GM23338 (cell line): ENCODE measurements around the gene FXYD6. TPM values are rescaled to one million over a fixed set of nuclear protein-coding genes. Genes with fewer than 3 reads are reported as not detected.

Source experiments
- ATAC-seq: fragments of 200-7000 bp; cut with Tn5 transposase; 3 replicates; pipeline ENCODE4 v1.9.1; 2020
- DNase-seq: peaks from one replicate; pipeline ENCODE4 v3.0.0-alpha.2; 2015; ENCODE audit warnings: low spot score
- H2AFZ ChIP-seq: fragments of 200-600 bp; sonication (generic); 2 replicates; pipeline ENCODE4 v1.8.0; 2016; ENCODE audit warnings: antibody characterized with exemption, mild to moderate bottlenecking, moderate library complexity
- H3F3A ChIP-seq: fragments of 200-600 bp; sonication (generic); replicated peaks from 2 replicates; pipeline ENCODE4 v1.8.0; 2017; ENCODE audit warnings: antibody characterized with exemption, mixed run types, low read depth
- H3K27ac ChIP-seq: fragments of 200-600 bp; sonication (generic); 2 replicates; pipeline ENCODE4 v1.6.1; 2016; ENCODE audit warnings: low read depth
- H3K27me3 ChIP-seq: fragments of 200-600 bp; sonication (generic); 2 replicates; pipeline ENCODE4 v1.8.0; 2016; ENCODE audit warnings: mild to moderate bottlenecking, mixed run types, moderate library complexity; ENCODE audit not compliant: insufficient read depth
- H3K36me3 ChIP-seq: fragments of 200-600 bp; sonication (generic); 2 replicates; pipeline ENCODE4 v1.8.0; 2016; ENCODE audit warnings: mild to moderate bottlenecking; ENCODE audit not compliant: insufficient read depth
- H3K4me1 ChIP-seq: fragments of 200-600 bp; sonication (generic); 2 replicates; pipeline ENCODE4 v1.8.0; 2016; ENCODE audit warnings: mild to moderate bottlenecking, moderate library complexity; ENCODE audit not compliant: insufficient read depth
- H3K4me2 ChIP-seq: fragments of 200-600 bp; sonication (generic); 2 replicates; pipeline ENCODE4 v1.7.1; 2017; ENCODE audit warnings: mixed run types
- H3K4me3 ChIP-seq: fragments of 200-600 bp; sonication (generic); 2 replicates; pipeline ENCODE4 v1.6.1; 2016; ENCODE audit warnings: mixed run types
- H3K79me2 ChIP-seq: fragments of 200-600 bp; sonication (generic); replicated peaks from 2 replicates; pipeline ENCODE4 v1.8.0; 2017; ENCODE audit warnings: mild to moderate bottlenecking; ENCODE audit not compliant: insufficient read depth
- H3K9me2 ChIP-seq: fragments of 200-600 bp; sonication (generic); 2 replicates; pipeline ENCODE4 v1.8.0; 2017; ENCODE audit not compliant: insufficient read depth
- H4K20me1 ChIP-seq: fragments of 200-600 bp; sonication (generic); replicated peaks from 2 replicates; pipeline ENCODE4 v1.8.0; 2017; ENCODE audit warnings: mild to moderate bottlenecking; ENCODE audit not compliant: insufficient read depth
- H3K27ac Mint-ChIP-seq: 2 replicates; pipeline ENCODE4 v1.8.0; 2020; ENCODE audit warnings: inconsistent platforms, mild to moderate bottlenecking, moderate library complexity, mixed read lengths
- H3K27me3 Mint-ChIP-seq: 3 replicates; pipeline ENCODE4 v1.8.0; 2022; ENCODE audit warnings: low read depth, mild to moderate bottlenecking, moderate library complexity, mixed read lengths, inconsistent platforms; ENCODE audit not compliant: insufficient read depth, poor library complexity
- H3K36me3 Mint-ChIP-seq: 3 replicates; pipeline ENCODE4 v1.8.0; 2021; ENCODE audit warnings: low read depth, mild to moderate bottlenecking, inconsistent platforms, moderate library complexity, mixed read lengths
- H3K4me1 Mint-ChIP-seq: 3 replicates; pipeline ENCODE4 v1.8.0; 2020; ENCODE audit warnings: mild to moderate bottlenecking, inconsistent platforms, mixed read lengths
- H3K4me3 Mint-ChIP-seq: 3 replicates; pipeline ENCODE4 v1.8.0; 2021; ENCODE audit warnings: moderate library complexity, mild to moderate bottlenecking, inconsistent platforms, mixed read lengths
- H3K9me3 Mint-ChIP-seq: 3 replicates; pipeline ENCODE4 v1.8.0; 2020; ENCODE audit warnings: moderate library complexity, mild to moderate bottlenecking, inconsistent platforms, mixed read lengths
- CREB1 ChIP-seq: fragments of 250-450 bp; sonication (Bioruptor Pico); IDR thresholded peaks from 2 replicates; pipeline ENCODE4 v1.5.0; 2020; ENCODE audit warnings: low read depth, mild to moderate bottlenecking, moderate library complexity
- CTCF ChIP-seq, 2 experiments: fragments of 200-600 bp in 1 of 2; sonication (generic) in 1 of 2; conservative IDR thresholded peaks; 2 replicates each; pipeline versions ENCODE4 v1.5.1 to v1.6.1; 2016 to 2017; ENCODE audit warnings: antibody characterized with exemption in 2 of 2, low read depth in 2 of 2, mild to moderate bottlenecking in 2 of 2, moderate library complexity in 1 of 2
- ETS1 ChIP-seq: IDR thresholded peaks from 2 replicates; pipeline ENCODE4 v1.6.1; 2016; ENCODE audit warnings: antibody characterized with exemption
- EZH2 ChIP-seq: fragments of 200-600 bp; sonication (generic); IDR thresholded peaks from one replicate; pipeline ENCODE4 v1.8.0; 2017; ENCODE audit warnings: antibody characterized with exemption, mild to moderate bottlenecking, low read depth; ENCODE audit not compliant: unreplicated experiment
- EZH2phosphoT487 ChIP-seq: fragments of 200-600 bp; sonication (generic); IDR thresholded peaks from one replicate; pipeline ENCODE4 v1.8.1; 2018; ENCODE audit warnings: antibody characterized with exemption; ENCODE audit not compliant: unreplicated experiment
- JUNB ChIP-seq: IDR thresholded peaks from one replicate; pipeline ENCODE4 v1.6.1; 2016; ENCODE audit warnings: antibody characterized with exemption; ENCODE audit not compliant: unreplicated experiment
- NANOG ChIP-seq: IDR thresholded peaks from 2 replicates; pipeline ENCODE4 v1.6.1; 2016; ENCODE audit warnings: antibody characterized with exemption, borderline replicate concordance
- POLR2AphosphoS5 ChIP-seq: IDR thresholded peaks from 2 replicates; pipeline ENCODE4 v1.6.1; 2016; ENCODE audit warnings: antibody characterized with exemption, low read depth
- REST ChIP-seq: IDR thresholded peaks from one replicate; pipeline ENCODE4 v1.6.1; 2018; ENCODE audit warnings: antibody characterized with exemption; ENCODE audit not compliant: unreplicated experiment
- STAT1 ChIP-seq: IDR thresholded peaks from one replicate; pipeline ENCODE4 v1.6.1; 2016; ENCODE audit warnings: antibody characterized with exemption; ENCODE audit not compliant: unreplicated experiment
- ZNF114 ChIP-seq: fragments of 250-450 bp; sonication (Bioruptor Pico); IDR thresholded peaks from 2 replicates; pipeline ENCODE4 v1.5.0; 2020; ENCODE audit warnings: mild to moderate bottlenecking, moderate library complexity
- ZNF331 ChIP-seq: fragments of 250-450 bp; sonication (Bioruptor Pico); IDR thresholded peaks from 2 replicates; pipeline ENCODE4 v1.5.0; 2020; ENCODE audit warnings: low read depth, mild to moderate bottlenecking, moderate library complexity
- polyA plus RNA-seq: library from polyadenylated mRNA; unstranded; fragments of >200 nt; fragmentation: Nextera tagmentation; extraction: Ambion mirVana; gene quantifications from 2 replicates; pipeline ENCODE4 v1.2.1, GENCODE V29; 2016
- total RNA-seq: library from RNA; depleted of rRNA; stranded (reverse); fragments of >200 nt; shearing (Covaris generic); gene quantifications from 2 replicates; pipeline ENCODE4 v1.2.3, GENCODE V29; 2014

FXYD6 gene
- total and polyA plus RNA-seq, 2 experiments from 2014 or later: 26.2 to 30.7 TPM

- H3K79me2 ChIP-seq: peaks cover 20% of the 10 kb centered on the region; the same call in 1 of the 2 replicates
Measured at GRCh38 chr11:117871784-117872183, 4.7 kb downstream of the FXYD6 start.

GRCh38 chr11:117871160-117871559 is 5.3 kb downstream of the FXYD6 start:
- no peaks in the 10 kb centered on the region for H3K36me3 ChIP-seq
- no peaks in the 10 kb centered on the region for H3K9me2 ChIP-seq
- Mint-ChIP-seq H3K4me3 (no peak overlapping the region), H3K36me3 (no peaks in the 10 kb centered on the region), H3K27ac (no peak overlapping the region), H3K27me3 (peaks cover 9% of the 10 kb centered on the region), H3K4me1 (peaks cover 54% of the 10 kb centered on the region), H3K9me3 (no peaks in the 10 kb centered on the region)
- H3K4me2 ChIP-seq: no peak overlapping the region
- H3K79me2 ChIP-seq: peaks cover 20% of the 10 kb centered on the region; the same call in 1 of the 2 replicates
- no peaks in the 10 kb centered on the region; the same call in 1 of the 2 replicates for H3F3A ChIP-seq
- H2AFZ ChIP-seq: no peak overlapping the region
- peaks cover 11% of the 10 kb centered on the region; the same call in 1 of the 2 replicates for H3K27me3 ChIP-seq
- peaks cover 46% of the 10 kb centered on the region for H3K4me1 ChIP-seq
- H4K20me1 ChIP-seq: peaks cover 19% of the 10 kb centered on the region
- ATAC-seq: no peak
- H3K27ac ChIP-seq: no peak overlapping the region
- no peak for DNase-seq
- no peak overlapping the region for H3K4me3 ChIP-seq
- TF ChIP-seq CREB1 (CRISPR knock-in tag): no peak
- TF ChIP-seq NANOG: no peak
- no peak for TF ChIP-seq CTCF (conservative IDR thresholded peaks at IDR 0.05; ENCODE audit: low read depth in 2 of 2)
- no peak for TF ChIP-seq ZNF114 (CRISPR knock-in tag)
- TF ChIP-seq REST: no peak
- no peak for TF ChIP-seq ETS1
- no peak for TF ChIP-seq ZNF331
- no peak for TF ChIP-seq POLR2AphosphoS5
- TF ChIP-seq STAT1: no peak
- TF ChIP-seq EZH2: no peak
- no peak for TF ChIP-seq EZH2phosphoT487
- TF ChIP-seq JUNB: no peak

More at GRCh38 chr11:117871784-117872183, 4.7 kb downstream of the FXYD6 start:
- no peak for TF ChIP-seq ZNF114 (CRISPR knock-in tag)
- TF ChIP-seq STAT1: no peak
- TF ChIP-seq POLR2AphosphoS5: no peak
- no peak for TF ChIP-seq CREB1 (CRISPR knock-in tag)
- H3F3A ChIP-seq: no peaks in the 10 kb centered on the region; the same call in 1 of the 2 replicates
- H3K4me1 Mint-ChIP-seq: peaks cover 54% of the 10 kb centered on the region
- H2AFZ ChIP-seq: no peak overlapping the region
- no peak overlapping the region for H3K27ac ChIP-seq
- H3K4me3 ChIP-seq: no peak overlapping the region
- peaks cover 10% of the 10 kb centered on the region for H3K27me3 Mint-ChIP-seq
- H3K27ac Mint-ChIP-seq: no peak overlapping the region; the same call in 1 of the 2 replicates
- no peaks in the 10 kb centered on the region for H3K9me2 ChIP-seq
- H3K36me3 Mint-ChIP-seq: no peaks in the 10 kb centered on the region
- H3K9me3 Mint-ChIP-seq: no peaks in the 10 kb centered on the region
- peaks cover 46% of the 10 kb centered on the region for H3K4me1 ChIP-seq
- no peak for DNase-seq
- no peaks in the 10 kb centered on the region for H3K36me3 ChIP-seq
- peaks cover 14% of the 10 kb centered on the region; the same call in 1 of the 2 replicates for H3K27me3 ChIP-seq
- H3K4me2 ChIP-seq: no peak overlapping the region
- no peak overlapping the region for H3K4me3 Mint-ChIP-seq
- peaks cover 19% of the 10 kb centered on the region for H4K20me1 ChIP-seq
- no peak for ATAC-seq
